ENCODE data around the gene CXCR1.

DNA sequence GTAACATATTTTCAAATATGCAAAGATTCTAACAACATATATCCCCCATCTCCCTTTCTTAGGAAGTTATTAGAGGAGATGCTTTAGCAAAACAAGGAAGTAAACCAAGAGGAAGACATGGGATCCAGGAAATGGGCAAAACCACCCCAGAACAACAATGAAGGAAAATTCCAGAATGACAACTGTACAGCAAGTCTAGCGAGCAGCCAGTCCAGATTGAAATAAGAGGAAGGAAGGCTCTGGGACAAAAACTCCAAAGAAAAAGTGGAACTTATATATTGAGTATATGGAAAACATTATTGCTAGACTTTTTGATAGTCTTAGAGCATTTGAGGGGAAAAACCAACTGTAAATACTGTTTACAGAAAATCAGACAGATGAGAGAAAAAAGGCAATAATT, 47.4 kb upstream of the CXCR1 start:
- TF ChIP-seq, protein P1, sequence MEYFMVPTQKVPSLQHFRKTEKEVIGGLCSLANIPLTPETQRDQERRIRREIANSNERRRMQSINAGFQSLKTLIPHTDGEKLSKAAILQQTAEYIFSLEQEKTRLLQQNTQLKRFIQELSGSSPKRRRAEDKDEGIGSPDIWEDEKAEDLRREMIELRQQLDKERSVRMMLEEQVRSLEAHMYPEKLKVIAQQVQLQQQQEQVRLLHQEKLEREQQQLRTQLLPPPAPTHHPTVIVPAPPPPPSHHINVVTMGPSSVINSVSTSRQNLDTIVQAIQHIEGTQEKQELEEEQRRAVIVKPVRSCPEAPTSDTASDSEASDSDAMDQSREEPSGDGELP (CRISPR knock-in tag; IDR thresholded peaks at IDR 0.05; ENCODE audit: borderline replicate concordance) = no peak
- TF ChIP-seq EZH2 (IDR thresholded peaks at IDR 0.05; ENCODE audit: borderline replicate concordance, low read depth, low read length) (no peak), CREB1 (IDR thresholded peaks at IDR 0.05) (no peak), CREB1 (CRISPR knock-in tag; IDR thresholded peaks at IDR 0.05) (no peak), ZNF175 (CRISPR knock-in tag; IDR thresholded peaks at IDR 0.05; ENCODE audit: low read depth) (no peak)
- TF ChIP-seq, protein P2, sequence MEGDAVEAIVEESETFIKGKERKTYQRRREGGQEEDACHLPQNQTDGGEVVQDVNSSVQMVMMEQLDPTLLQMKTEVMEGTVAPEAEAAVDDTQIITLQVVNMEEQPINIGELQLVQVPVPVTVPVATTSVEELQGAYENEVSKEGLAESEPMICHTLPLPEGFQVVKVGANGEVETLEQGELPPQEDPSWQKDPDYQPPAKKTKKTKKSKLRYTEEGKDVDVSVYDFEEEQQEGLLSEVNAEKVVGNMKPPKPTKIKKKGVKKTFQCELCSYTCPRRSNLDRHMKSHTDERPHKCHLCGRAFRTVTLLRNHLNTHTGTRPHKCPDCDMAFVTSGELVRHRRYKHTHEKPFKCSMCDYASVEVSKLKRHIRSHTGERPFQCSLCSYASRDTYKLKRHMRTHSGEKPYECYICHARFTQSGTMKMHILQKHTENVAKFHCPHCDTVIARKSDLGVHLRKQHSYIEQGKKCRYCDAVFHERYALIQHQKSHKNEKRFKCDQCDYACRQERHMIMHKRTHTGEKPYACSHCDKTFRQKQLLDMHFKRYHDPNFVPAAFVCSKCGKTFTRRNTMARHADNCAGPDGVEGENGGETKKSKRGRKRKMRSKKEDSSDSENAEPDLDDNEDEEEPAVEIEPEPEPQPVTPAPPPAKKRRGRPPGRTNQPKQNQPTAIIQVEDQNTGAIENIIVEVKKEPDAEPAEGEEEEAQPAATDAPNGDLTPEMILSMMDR (IDR thresholded peaks at IDR 0.05 in 2 of 3, conservative IDR thresholded peaks at IDR 0.05 in 1 of 3; ENCODE audit: insufficient read depth in 2 of 3, low read depth in 1 of 3, low read length in 3 of 3) = no peak
